GM19468 (cell line): Measurements from ENCODE around the gene TXNDC2.

Source experiments
- ATAC-seq: cut with Tn5 transposase; IDR thresholded peaks from one replicate; pipeline ENCODE4 v1.9.1; 2021; ENCODE audit warnings: mild to moderate bottlenecking, moderate library complexity, moderate number of reproducible peaks; ENCODE audit not compliant: unreplicated experiment; ENCODE audit errors: extremely low read depth

Gene TXNDC2

DNA sequence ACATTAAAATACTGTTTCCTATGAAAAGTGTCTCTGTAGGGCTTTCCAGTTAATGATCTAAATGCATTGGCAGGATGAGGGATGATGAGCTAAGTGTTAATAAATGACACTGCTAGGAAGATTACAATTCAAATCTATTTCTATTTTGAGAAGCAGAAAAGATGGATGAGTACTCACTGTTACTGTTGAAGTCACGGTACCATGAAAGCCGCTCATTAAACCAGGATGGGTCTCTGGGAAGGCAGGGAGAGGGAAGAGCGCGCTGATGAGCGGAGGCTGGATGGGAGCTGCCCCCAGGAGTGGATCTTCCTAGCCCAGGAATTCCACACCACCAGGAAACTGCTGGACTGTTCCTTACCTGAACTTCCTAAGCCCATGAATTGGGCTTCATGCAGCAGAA, 27.1 kb upstream of the TXNDC2 start:
- ATAC-seq, result no peak

DNA sequence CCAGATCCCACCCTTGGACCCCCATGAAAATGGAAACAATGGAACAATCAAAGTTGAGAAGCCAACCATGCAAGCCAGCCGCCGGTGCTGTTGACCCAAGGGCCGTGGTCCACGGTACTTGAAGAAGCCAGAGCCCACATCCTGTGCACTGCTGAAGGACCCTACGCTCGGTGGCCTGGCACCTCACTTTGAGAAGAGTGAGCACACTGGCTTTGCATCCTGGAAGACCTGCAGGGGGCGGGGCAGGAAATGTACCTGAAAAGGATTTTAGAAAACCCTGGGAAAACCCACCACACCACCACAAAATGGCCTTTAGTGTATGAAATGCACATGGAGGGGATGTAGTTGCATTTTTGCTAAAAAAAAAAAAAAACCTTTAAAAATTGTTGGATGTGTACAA, 26.5 kb upstream of the TXNDC2 start:
- ATAC-seq, result no peak

GRCh38 chr18:9860682-9861081, 25.1 kb upstream of the TXNDC2 start:
- ATAC-seq, result no peak

GRCh38 chr18:9861157-9861556, 24.6 kb upstream of the TXNDC2 start:
- ATAC-seq, result peak; percentile 76

GRCh38 chr18:9861933-9862332, 23.8 kb upstream of the TXNDC2 start:
- ATAC-seq, result no peak

DNA sequence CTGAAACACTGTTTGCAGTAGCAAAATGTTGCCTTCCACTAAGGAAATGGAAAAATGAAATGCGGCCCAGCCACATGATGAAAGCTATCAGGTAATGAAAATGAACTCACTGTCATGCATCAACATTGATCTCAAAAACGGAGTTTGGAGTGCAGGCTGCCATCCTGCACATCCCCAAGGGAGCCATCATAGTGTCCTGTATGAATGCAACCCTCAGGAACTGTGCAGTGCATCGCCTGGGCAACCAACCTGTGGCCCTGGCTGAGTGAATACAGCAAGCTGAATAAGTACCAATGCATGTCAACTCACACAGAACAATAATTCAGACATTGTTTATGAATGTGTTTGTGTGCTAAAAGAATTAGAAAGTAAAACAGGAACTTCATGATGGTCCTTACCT, 23.1 kb upstream of the TXNDC2 start:
- ATAC-seq, result no peak

DNA sequence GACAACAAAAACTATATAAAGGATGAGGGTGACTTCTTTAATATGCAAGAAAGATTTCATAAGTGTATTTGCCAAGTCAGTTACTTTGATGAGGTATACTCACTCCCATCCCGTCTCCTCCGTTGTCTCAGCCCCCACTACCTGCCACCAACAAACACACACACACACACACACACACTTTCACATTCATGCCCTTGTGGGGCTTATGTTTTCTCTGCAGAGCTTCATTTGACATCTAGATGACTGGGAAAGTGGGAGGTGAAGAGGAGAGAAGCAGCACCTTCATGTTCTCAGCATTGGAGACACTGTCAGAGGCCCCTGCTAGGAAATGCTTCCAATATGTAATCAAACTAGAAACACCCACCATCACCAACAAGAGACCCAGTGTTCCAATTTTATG, 22.5 kb upstream of the TXNDC2 start:
- ATAC-seq, result no peak

DNA sequence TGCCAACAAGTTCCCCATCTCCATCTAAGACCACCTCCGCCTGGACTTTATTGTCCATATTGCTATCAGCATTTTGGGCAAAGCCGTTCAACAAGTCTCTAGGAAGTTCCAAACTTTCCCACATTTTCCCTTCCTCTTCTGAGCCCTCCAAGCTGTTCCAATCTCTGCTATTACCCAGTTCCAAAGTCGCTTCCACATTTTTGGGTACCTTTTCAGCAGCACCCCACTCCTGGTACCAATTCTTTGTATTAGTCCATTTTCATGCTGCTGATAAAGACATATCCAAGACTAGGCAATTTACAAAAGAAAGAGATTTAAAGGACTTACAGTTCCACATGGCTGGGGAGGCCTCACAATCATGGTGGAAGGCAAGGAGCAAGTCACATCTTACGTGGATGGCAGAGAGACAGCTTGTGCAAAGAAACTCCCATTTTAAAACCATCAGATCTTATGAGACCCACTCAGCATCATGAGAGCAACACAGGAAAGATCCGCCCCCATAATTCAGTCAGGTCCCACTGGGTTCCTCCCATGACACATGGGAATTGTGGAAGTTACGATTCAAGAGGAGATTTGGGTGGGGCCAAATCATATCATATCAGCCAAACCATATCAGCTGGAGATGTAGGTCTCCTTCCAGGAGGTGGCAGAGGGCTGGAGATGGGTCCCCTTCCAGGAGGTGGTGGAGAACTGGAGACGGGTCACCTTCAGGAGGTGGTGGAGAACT, 19.8 kb upstream of the TXNDC2 start:
- ATAC-seq, result no peak

DNA sequence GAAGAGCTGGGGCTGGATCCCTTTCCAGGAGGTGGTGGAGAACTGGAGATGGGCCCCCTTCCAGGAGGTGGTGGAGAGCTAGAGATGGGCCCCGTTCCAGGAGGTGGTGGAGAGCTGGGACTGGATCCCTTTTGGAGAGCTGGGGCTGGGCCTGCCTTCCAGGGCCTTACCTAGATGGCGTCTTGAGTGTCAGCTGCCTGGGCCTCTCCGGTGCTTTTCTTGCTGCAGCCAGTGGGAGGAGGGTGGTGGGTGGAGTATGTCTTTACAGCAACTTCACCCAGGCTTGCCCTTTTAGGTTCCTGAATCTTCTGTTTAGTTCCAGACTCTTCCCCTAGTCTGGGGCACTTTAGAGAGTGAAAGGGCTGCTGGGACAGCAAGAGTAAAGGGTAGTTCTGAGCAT, 19.1 kb upstream of the TXNDC2 start:
- ATAC-seq, result no peak

DNA sequence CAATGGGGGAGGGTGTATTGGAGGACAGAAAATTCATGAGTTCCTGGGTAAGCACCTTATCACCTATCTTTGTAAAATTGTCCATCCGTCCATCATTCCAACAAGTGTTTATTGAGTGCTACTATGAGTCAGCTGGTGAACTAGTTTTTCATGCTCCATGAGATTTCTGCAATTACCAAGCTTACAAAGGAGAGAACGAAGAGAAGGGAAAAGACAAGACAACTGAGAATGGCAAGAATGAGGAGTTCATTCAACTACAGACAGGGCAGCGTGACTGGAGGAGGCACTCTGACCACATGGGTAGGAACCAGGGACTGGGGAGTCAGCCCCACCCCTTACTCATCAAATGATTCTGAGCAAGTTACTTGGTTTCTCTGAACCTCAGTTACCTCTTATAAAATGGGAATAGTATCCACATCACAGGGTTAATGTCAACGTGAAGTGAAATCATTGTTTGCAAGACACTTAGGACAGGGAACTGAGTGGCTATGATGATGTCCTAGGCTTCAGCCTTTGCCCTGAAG, 18.6 kb upstream of the TXNDC2 start:
- ATAC-seq, result no peak

GRCh38 chr18:9868857-9869714, 16.7 kb upstream of the TXNDC2 start:
- no peak for ATAC-seq

- peak; percentile 71 for ATAC-seq
These were observed 15.9 kb upstream of the TXNDC2 start for GRCh38 chr18:9869715-9870430.

GRCh38 chr18:9870431-9871008, 15.3 kb upstream of the TXNDC2 start:
- no peak for ATAC-seq

GRCh38 chr18:9871244-9871746, 14.5 kb upstream of the TXNDC2 start:
- ATAC-seq, result no peak

DNA sequence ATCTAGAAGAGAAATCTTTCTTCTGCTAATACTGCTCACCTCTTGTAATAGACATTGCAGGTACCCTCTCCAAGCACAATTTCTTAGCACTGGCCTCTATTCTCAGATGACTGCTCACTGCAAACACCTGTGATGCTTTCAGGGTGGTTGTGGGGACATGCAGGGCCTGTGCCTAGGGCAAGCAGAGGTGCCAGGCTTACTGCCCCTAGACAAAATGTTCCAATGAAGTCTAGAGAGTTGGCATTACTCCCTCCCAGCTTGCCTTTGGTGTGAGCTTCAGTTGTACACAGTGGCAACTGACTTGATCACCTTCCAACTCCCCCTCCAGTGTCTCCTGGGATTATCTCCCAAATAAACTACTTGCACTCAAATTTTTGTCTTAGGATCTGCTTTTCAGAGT, 12.9 kb upstream of the TXNDC2 start:
- no peak for ATAC-seq

DNA sequence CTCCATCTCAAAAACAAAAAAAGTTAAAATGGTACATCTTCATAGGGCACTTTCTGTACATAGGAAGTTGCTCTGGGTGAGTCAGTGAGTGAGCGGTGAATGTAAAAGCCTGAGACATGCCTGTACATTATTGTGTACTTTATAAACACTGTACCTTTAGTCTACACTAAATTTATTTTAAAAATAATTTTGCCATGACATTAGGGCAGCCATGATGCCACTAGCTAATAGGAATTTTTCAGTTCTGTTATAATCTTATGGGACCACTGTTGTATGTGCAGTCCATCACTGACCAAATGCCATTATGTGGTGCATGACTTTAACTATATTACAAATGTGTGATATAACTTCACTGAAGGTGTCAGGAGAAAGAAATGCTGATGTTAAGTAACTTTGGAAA, 11.0 kb upstream of the TXNDC2 start:
- ATAC-seq, result no peak

GRCh38 chr18:9876212-9876866, 9.4 kb upstream of the TXNDC2 start:
- ATAC-seq, result no peak

DNA sequence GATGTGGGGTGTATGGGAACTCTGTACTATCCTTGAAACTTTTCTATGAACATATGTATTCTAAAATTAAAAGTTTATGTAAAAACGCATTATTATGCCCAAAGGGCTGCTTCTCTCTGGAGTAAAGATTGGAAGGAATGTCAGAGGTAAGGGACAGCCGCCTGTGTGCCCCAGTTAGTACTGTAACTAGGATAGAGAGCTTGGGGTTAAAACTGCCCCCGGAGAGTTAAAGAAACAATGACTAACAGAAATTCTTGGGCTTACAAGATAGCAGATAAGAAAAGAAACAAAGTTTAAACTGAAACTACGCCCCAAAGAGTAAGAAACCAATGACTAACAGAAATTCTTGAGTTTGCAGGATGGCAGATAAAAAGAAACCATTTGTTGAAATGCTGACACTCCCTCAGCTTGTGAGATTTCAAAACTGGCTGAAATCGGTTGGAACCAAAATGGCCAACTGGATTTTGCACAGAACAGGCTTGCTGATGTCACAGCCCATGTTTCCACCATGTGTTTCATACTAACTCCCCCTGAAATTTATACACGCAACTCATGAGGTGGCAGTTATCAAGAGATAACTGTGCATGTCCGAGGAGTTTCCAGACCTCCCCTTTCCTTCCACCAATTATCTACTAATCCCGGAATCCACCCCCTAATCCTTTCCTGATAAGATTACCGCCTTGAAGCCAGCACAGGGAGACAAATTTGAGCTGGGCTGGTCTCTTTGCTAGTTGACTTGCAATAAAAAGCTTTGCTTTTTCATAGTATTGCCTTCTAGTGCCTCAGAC, 8.7 kb upstream of the TXNDC2 start:
- ATAC-seq, result no peak

- ATAC-seq, result no peak
These were observed 8.1 kb upstream of the TXNDC2 start for GRCh38 chr18:9877655-9878014.
